ENCODE results near the gene ABHD1. TPM values are rescaled to one million over a fixed set of nuclear protein-coding genes. Genes with fewer than 3 reads are reported as not detected.
"Not testable (repeated sequence)": the region's sequence is repeated elsewhere in the genome, so short reads cannot be mapped to it uniquely, and the experiment has no call there.

ABHD1 gene
- total and polyA plus RNA-seq, 2 donors (not counting 1 experiment from before 2014, with no cell fraction given): 0.08 to 0.17 TPM

DNA sequence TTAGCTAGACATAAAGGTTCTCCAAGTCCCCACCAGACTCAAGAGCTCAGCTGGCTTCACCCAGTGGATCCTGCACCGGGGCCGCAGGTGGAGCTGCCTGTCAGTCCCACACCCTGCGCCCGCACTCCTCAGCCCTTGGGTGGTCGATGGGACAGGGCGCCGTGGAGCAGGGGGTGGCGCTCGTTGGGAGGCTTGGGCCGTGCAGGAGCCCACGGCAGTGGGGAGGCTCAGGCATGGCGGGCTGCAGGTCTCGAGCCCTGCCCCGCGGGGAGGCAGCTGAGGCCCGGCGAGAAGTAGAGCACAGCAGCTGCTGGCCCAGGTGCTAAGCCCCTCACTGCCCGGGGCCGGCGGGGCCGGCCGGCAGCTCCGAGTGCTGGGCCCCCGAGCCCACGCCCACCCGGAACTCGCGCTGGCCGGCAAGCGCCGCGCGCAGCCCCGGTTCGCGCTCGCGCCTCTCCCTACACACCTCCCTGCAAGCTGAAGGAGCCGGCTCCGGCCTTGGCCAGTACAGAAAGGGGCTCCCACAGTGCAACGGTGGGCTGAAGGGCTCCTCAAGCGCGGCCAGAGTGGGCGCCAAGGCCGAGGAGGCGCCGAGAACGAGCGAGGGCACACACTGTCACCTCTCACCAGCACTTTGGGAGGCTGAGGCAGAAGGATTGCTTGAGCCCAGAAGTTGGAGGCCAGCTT lies 12.1 kb upstream of the ABHD1 start:
- H3K9ac ChIP-seq (ENCODE audit: insufficient read depth, low read length); H3K36me3 ChIP-seq (ENCODE audit: control insufficient read depth, insufficient read depth, low read length); H3K4me2 ChIP-seq (ENCODE audit: extremely low read depth, insufficient read depth, low read length); H4K20me1 ChIP-seq (ENCODE audit: control insufficient read depth, extremely low read depth, insufficient read depth, low read length); DNase-seq (ENCODE audit: low read depth in 2 of 2); H3K4me1 ChIP-seq (ENCODE audit: control insufficient read depth, extremely low read depth, insufficient read depth, low read length); H2AFZ ChIP-seq (ENCODE audit: low read length); H3K79me2 ChIP-seq (ENCODE audit: control insufficient read depth, insufficient read depth, low read length); H3K9me3 ChIP-seq (ENCODE audit: control insufficient read depth, insufficient read depth, low read depth, low read length); H3K4me3 ChIP-seq (replicated peaks in 1 of 4; ENCODE audit: control extremely low read depth in 1 of 4, insufficient read depth in 1 of 4, low read depth in 3 of 4, low read length in 4 of 4); H3K27ac ChIP-seq (ENCODE audit: insufficient read depth, low read length); H3K27me3 ChIP-seq (ENCODE audit: control insufficient read depth, insufficient read depth, low read length): not testable (repeated sequence)

DNA sequence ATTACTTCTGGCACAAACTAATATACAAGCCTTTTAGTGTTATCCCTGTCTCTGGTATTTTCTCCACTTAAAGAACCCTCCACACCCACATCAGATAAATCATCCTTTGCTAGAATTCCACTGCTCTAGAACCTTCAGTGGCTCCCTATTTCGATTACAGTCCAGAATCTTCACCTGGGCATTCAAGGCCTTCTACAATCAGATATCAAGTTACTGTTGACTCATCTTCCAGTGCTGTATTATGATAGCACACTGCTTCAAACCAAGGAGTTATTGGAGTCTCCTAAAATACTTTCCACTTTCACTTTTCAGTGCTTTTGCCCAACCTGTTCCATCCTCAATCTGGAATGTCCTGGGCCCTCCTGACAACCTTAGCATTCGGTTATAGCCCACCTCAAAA lies 8.1 kb upstream of the ABHD1 start:
- TF ChIP-seq, protein P1, sequence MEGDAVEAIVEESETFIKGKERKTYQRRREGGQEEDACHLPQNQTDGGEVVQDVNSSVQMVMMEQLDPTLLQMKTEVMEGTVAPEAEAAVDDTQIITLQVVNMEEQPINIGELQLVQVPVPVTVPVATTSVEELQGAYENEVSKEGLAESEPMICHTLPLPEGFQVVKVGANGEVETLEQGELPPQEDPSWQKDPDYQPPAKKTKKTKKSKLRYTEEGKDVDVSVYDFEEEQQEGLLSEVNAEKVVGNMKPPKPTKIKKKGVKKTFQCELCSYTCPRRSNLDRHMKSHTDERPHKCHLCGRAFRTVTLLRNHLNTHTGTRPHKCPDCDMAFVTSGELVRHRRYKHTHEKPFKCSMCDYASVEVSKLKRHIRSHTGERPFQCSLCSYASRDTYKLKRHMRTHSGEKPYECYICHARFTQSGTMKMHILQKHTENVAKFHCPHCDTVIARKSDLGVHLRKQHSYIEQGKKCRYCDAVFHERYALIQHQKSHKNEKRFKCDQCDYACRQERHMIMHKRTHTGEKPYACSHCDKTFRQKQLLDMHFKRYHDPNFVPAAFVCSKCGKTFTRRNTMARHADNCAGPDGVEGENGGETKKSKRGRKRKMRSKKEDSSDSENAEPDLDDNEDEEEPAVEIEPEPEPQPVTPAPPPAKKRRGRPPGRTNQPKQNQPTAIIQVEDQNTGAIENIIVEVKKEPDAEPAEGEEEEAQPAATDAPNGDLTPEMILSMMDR (conservative IDR thresholded peaks at IDR 0.05 in 1 of 2, IDR thresholded peaks at IDR 0.05 in 1 of 2; ENCODE audit: low read depth in 1 of 2, low read length in 2 of 2): no peak
- TF ChIP-seq EZH2 (IDR thresholded peaks at IDR 0.05; ENCODE audit: low read length, missing control alignments): no peak
- Histone ChIP-seq H4K20me1 (ENCODE audit: control insufficient read depth, extremely low read depth, insufficient read depth, low read length) (no peaks in the 10 kb centered on the region), H3K27me3 (ENCODE audit: control insufficient read depth, insufficient read depth, low read length) (peaks cover 24% of the 10 kb centered on the region), H3K27ac (ENCODE audit: insufficient read depth, low read length) (no peak overlapping the region), H3K9me3 (ENCODE audit: control insufficient read depth, insufficient read depth, low read depth, low read length) (no peaks in the 10 kb centered on the region), H3K4me3 (replicated peaks in 1 of 4; ENCODE audit: control extremely low read depth in 1 of 4, insufficient read depth in 1 of 4, low read depth in 3 of 4, low read length in 4 of 4) (no peak overlapping the region), H3K79me2 (ENCODE audit: control insufficient read depth, insufficient read depth, low read length) (no peaks in the 10 kb centered on the region), H2AFZ (ENCODE audit: low read length) (no peak overlapping the region), H3K4me1 (ENCODE audit: control insufficient read depth, extremely low read depth, insufficient read depth, low read length) (no peaks in the 10 kb centered on the region), H3K4me2 (ENCODE audit: extremely low read depth, insufficient read depth, low read length) (no peak overlapping the region), H3K9ac (ENCODE audit: insufficient read depth, low read length) (no peak overlapping the region), H3K36me3 (ENCODE audit: control insufficient read depth, insufficient read depth, low read length) (no peaks in the 10 kb centered on the region)
- DNase-seq (ENCODE audit: low read depth in 2 of 2): no peak

DNA sequence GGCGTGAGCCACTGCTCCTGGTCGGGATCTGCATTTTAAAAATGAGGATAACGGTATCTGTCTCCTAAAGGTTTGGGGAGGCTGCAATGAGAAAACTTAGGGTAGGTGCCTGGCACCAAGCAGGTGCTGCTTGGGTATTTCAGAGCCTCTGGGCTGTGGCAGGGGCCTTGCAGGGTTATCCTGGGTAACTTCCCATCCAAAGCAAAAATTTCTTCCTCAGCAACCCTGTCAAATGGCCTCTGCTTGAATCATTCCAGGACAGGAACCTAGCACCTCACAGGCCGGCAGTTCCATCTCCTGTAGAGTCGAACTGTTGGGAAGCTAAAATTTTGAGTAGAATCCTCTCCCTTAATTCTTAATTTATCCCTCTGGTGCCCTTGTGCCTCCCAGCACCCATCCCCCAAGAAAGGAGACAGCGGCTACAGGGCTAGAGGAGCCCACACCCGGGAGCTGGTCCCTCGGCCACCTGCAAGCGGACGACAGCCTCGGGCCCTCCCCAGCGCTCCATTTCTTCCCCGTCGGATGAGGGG lies 5.6 kb upstream of the ABHD1 start:
- Histone ChIP-seq H2AFZ (ENCODE audit: low read length) (no peak overlapping the region), H3K27me3 (ENCODE audit: control insufficient read depth, insufficient read depth, low read length) (peaks cover 38% of the 10 kb centered on the region), H3K4me2 (ENCODE audit: extremely low read depth, insufficient read depth, low read length) (peak overlapping the region; percentile 88), H4K20me1 (ENCODE audit: control insufficient read depth, extremely low read depth, insufficient read depth, low read length) (no peaks in the 10 kb centered on the region), H3K9me3 (ENCODE audit: control insufficient read depth, insufficient read depth, low read depth, low read length) (no peaks in the 10 kb centered on the region), H3K27ac (ENCODE audit: insufficient read depth, low read length) (no peak overlapping the region), H3K79me2 (ENCODE audit: control insufficient read depth, insufficient read depth, low read length) (no peaks in the 10 kb centered on the region), H3K36me3 (ENCODE audit: control insufficient read depth, insufficient read depth, low read length) (no peaks in the 10 kb centered on the region), H3K9ac (ENCODE audit: insufficient read depth, low read length) (no peak overlapping the region), H3K4me1 (ENCODE audit: control insufficient read depth, extremely low read depth, insufficient read depth, low read length) (no peaks in the 10 kb centered on the region), H3K4me3 (replicated peaks in 1 of 4; ENCODE audit: control extremely low read depth in 1 of 4, insufficient read depth in 1 of 4, low read depth in 3 of 4, low read length in 4 of 4) (peak overlapping the region; percentile 6 to 50 (median 42))
- DNase-seq (ENCODE audit: low read depth in 2 of 2): no peak
- TF ChIP-seq EZH2 (IDR thresholded peaks at IDR 0.05; ENCODE audit: low read length, missing control alignments): no peak
- TF ChIP-seq, protein P1 (conservative IDR thresholded peaks at IDR 0.05 in 1 of 2, IDR thresholded peaks at IDR 0.05 in 1 of 2; ENCODE audit: low read depth in 1 of 2, low read length in 2 of 2): no peak
